Upper lobe of left lung (tissue), 4 donors: ENCODE measurements around the gene ABCC12.

Source experiments
- CTCF ChIP-seq, 6 experiments: fragments of 450-650 bp in 4 of 6; fragments of 200-600 bp in 2 of 6; sonication (generic) in 2 of 6; IDR thresholded peaks; one replicate each; pipeline ENCODE4 v1.5.1; 2016 to 2019; ENCODE audit warnings: antibody characterized with exemption in 6 of 6
- POLR2A ChIP-seq, 4 donors: fragments of 450-650 bp; IDR thresholded peaks; one replicate each; pipeline ENCODE4 v1.5.1; 2016 to 2017; ENCODE audit warnings: antibody characterized with exemption in 4 of 4, mild to moderate bottlenecking in 2 of 4

GRCh38 chr16:48165961-48166578, 10.3 kb upstream of the ABCC12 start:
- TF ChIP-seq POLR2A (IDR thresholded peaks at IDR 0.05), result no peak
- TF ChIP-seq CTCF (IDR thresholded peaks at IDR 0.05), result no peak
